Stimulated activated CD8-positive, alpha-beta memory T cell treated with anti-CD3 and anti-CD28 coated beads, Interleukin-7, amount 100 ng/mL, for 24 hours (primary cell): ENCODE measurements around the gene FMNL1.

Experiments
- DNase-seq: peaks from one replicate; pipeline ENCODE4 v3.0.0-alpha.2; 2020; ENCODE audit warnings: low read depth

Gene FMNL1

GRCh38 chr17:45284176-45285140, 62.8 kb downstream of the FMNL1 start:
- DNase-seq = no peak

GRCh38 chr17:45286286-45286685, 64.6 kb downstream of the FMNL1 start:
- no peak for DNase-seq

- DNase-seq = no peak
These were observed 66.1 kb downstream of the FMNL1 start for GRCh38 chr17:45287526-45288500.

- no peak for DNase-seq
These were observed 67.1 kb downstream of the FMNL1 start for GRCh38 chr17:45288825-45289224.

GRCh38 chr17:45289301-45290268, 67.9 kb downstream of the FMNL1 start:
- DNase-seq = no peak

- no peak for DNase-seq
These were observed 68.6 kb downstream of the FMNL1 start for GRCh38 chr17:45290269-45290765.

GRCh38 chr17:45291171-45291805, 69.6 kb downstream of the FMNL1 start:
- no peak for DNase-seq

- no peak for DNase-seq
These were observed 71.2 kb downstream of the FMNL1 start for GRCh38 chr17:45292696-45293412.

GRCh38 chr17:45293413-45294211, 71.9 kb downstream of the FMNL1 start:
- no peak for DNase-seq

- no peak for DNase-seq
These were observed 72.8 kb downstream of the FMNL1 start for GRCh38 chr17:45294506-45294905.

GRCh38 chr17:45296003-45296832, 74.5 kb downstream of the FMNL1 start:
- no peak for DNase-seq

- DNase-seq = no peak
These were observed 75.1 kb downstream of the FMNL1 start for GRCh38 chr17:45296833-45297124.
